ENCODE data around the gene ZBTB49. TPM values are rescaled to one million over a fixed set of nuclear protein-coding genes. Genes with fewer than 3 reads are reported as not detected.

Gene ZBTB49
- total and polyA plus RNA-seq, 2 donors (not counting 1 experiment from before 2014, with no cell fraction given): 7.0 to 16.9 TPM

DNA sequence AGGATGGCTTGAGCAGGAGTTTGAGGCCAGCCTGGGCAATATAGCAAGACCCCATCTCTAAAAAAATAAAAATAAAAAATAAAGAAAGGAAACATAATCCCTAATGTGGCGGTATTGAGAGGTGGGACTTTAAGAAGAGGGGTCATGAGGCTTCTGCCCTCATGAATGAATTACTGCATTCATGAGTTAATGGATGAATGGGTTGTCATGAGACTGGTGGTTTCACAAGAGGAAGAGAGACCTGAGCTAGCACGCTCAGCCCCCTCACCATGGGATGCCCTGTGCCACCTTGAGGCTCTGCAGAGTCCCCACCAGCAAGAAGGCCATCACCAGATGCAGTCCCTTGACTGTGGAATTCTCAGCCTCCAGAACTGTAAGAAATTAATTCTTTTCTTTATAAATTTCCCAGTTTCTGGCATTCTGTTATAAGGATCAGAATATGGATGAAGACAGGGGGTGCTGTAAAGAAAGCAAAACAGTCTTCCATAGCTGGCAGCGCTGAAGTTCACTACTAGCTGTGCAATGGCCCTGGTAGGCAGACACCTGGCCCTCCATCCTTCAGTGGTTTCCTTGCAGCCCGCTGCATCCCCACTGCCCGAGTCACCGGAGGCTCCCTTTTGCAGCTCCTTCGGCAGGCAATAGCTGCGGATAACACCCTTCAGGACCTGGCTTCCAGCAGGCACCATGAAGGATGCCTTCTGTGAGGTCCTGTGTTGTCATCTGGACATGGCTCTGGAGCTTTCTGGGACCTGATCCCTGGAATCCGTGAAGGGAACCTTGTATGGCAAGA is 52.0 kb downstream of the ZBTB49 start:
- ATAC-seq (ENCODE audit: low read depth) (no peak), DNase-seq (no peak)
- Mint-ChIP-seq H3K9me3 (ENCODE audit: insufficient read depth) (no peaks in the 10 kb centered on the region), H3K4me1 (peaks cover 24% of the 10 kb centered on the region), H3K27me3 (peaks cover 5% of the 10 kb centered on the region), H3K27ac (no peak overlapping the region), H3K4me3 (no peak overlapping the region)
- no peak overlapping the region for H3K27ac ChIP-seq (ENCODE audit: low read length in 2 of 2)
- H3K9ac ChIP-seq (ENCODE audit: low read length): no peak overlapping the region
- no peak for TF ChIP-seq EZH2 (IDR thresholded peaks at IDR 0.05; ENCODE audit: borderline replicate concordance, insufficient read depth, low read depth, low read length, poor library complexity, severe bottlenecking)
- TF ChIP-seq CTCF (IDR thresholded peaks at IDR 0.05): no peak
- WGBS (ENCODE audit: insufficient coverage): 85% methylated on average over 9 of the region's 9 CpGs
- H3K4me3 ChIP-seq (ENCODE audit: control extremely low read depth in 1 of 5, extremely low read depth in 1 of 5, insufficient read depth in 1 of 5, low read depth in 2 of 5, low read length in 4 of 5): no peak overlapping the region
- no peaks in the 10 kb centered on the region for H3K36me3 ChIP-seq (replicated peaks in 1 of 2; ENCODE audit: control extremely low read depth in 1 of 2, control insufficient read depth in 1 of 2, extremely low read depth in 1 of 2, insufficient read depth in 2 of 2, low read length in 1 of 2)
- peaks cover 4 to 24% of the 10 kb centered on the region in 2 donors for H3K4me1 ChIP-seq (ENCODE audit: control insufficient read depth in 2 of 2, insufficient read depth in 2 of 2, low read length in 2 of 2)
- H2AFZ ChIP-seq (ENCODE audit: insufficient read depth, low read depth, low read length, poor library complexity, severe bottlenecking): no peak overlapping the region
- intact Hi-C loops (cut with micrococcal nuclease): no loop called here
- peaks cover 0 to 29% (median 7%) of the 10 kb centered on the region in 4 experiments for H3K27me3 ChIP-seq (replicated peaks in 1 of 4; ENCODE audit: control extremely low read depth in 1 of 4, control insufficient read depth in 3 of 4, insufficient read depth in 4 of 4, low read length in 3 of 4)
- no peaks in the 10 kb centered on the region for H4K20me1 ChIP-seq (ENCODE audit: control insufficient read depth, insufficient read depth, low read length, poor library complexity, severe bottlenecking)
- ChIA-PET POLR2A (no interaction called here), CTCF (no interaction called here)
- H3K79me2 ChIP-seq (ENCODE audit: control insufficient read depth, insufficient read depth, low read length): no peaks in the 10 kb centered on the region
- H3K9me3 ChIP-seq (ENCODE audit: control extremely low read depth in 1 of 3, control insufficient read depth in 2 of 3, insufficient read depth in 1 of 3, low read length in 2 of 3): peaks cover 0 to 21% (median 0%) of the 10 kb centered on the region in 3 donors
- no peak overlapping the region for H3K4me2 ChIP-seq (replicated peaks; ENCODE audit: low read depth, low read length, poor library complexity, severe bottlenecking)

- DNase-seq (no peak), ATAC-seq (ENCODE audit: low read depth) (no peak)
- H3K27me3 ChIP-seq (replicated peaks in 1 of 4; ENCODE audit: control extremely low read depth in 1 of 4, control insufficient read depth in 3 of 4, insufficient read depth in 4 of 4, low read length in 3 of 4): peaks cover 0 to 34% (median 9%) of the 10 kb centered on the region in 4 experiments
- H3K4me2 ChIP-seq (replicated peaks; ENCODE audit: low read depth, low read length, poor library complexity, severe bottlenecking): no peak overlapping the region
- no peak overlapping the region for H2AFZ ChIP-seq (ENCODE audit: insufficient read depth, low read depth, low read length, poor library complexity, severe bottlenecking)
- intact Hi-C loops (cut with micrococcal nuclease): no loop called here
- CTCF ChIA-PET: no interaction called here
- no peak overlapping the region for H3K4me3 ChIP-seq (ENCODE audit: control extremely low read depth in 1 of 5, extremely low read depth in 1 of 5, insufficient read depth in 1 of 5, low read depth in 2 of 5, low read length in 4 of 5)
- no peak overlapping the region for H3K9ac ChIP-seq (ENCODE audit: low read length)
- no peaks in the 10 kb centered on the region for H3K79me2 ChIP-seq (ENCODE audit: control insufficient read depth, insufficient read depth, low read length)
- no peak overlapping the region for H3K27ac ChIP-seq (ENCODE audit: low read length in 2 of 2)
- H3K9me3 ChIP-seq (ENCODE audit: control extremely low read depth in 1 of 3, control insufficient read depth in 2 of 3, insufficient read depth in 1 of 3, low read length in 2 of 3): peaks cover 0 to 21% (median 0%) of the 10 kb centered on the region in 3 donors
- Mint-ChIP-seq H3K9me3 (ENCODE audit: insufficient read depth) (no peaks in the 10 kb centered on the region), H3K4me1 (peaks cover 28% of the 10 kb centered on the region), H3K27ac (no peak overlapping the region), H3K4me3 (no peak overlapping the region), H3K27me3 (peaks cover 9% of the 10 kb centered on the region)
- no peaks in the 10 kb centered on the region for H3K36me3 ChIP-seq (replicated peaks in 1 of 2; ENCODE audit: control extremely low read depth in 1 of 2, control insufficient read depth in 1 of 2, extremely low read depth in 1 of 2, insufficient read depth in 2 of 2, low read length in 1 of 2)
- H4K20me1 ChIP-seq (ENCODE audit: control insufficient read depth, insufficient read depth, low read length, poor library complexity, severe bottlenecking): no peaks in the 10 kb centered on the region
- POLR2A ChIA-PET: no interaction called here
- 64% methylated on average over 2 of the region's 5 CpGs for WGBS (ENCODE audit: insufficient coverage)
- H3K4me1 ChIP-seq (ENCODE audit: control insufficient read depth in 2 of 2, insufficient read depth in 2 of 2, low read length in 2 of 2): peaks cover 4 to 24% of the 10 kb centered on the region in 2 donors
- TF ChIP-seq CTCF (IDR thresholded peaks at IDR 0.05): no peak
- no peak for TF ChIP-seq EZH2 (IDR thresholded peaks at IDR 0.05; ENCODE audit: borderline replicate concordance, insufficient read depth, low read depth, low read length, poor library complexity, severe bottlenecking)
Observed at GRCh38 chr4:4343038-4343437, 53.0 kb downstream of the ZBTB49 start.
